GM12873 (cell line): Measurements from ENCODE around the gene BCAR3.

ENCODE experiments used
- CTCF ChIP-seq: IDR thresholded peaks from 2 replicates; pipeline ENCODE4 v1.5.1; 2012; ENCODE audit warnings: low read depth, mild to moderate bottlenecking, moderate library complexity, low read length, control low read depth; ENCODE audit not compliant: insufficient read depth; ENCODE audit errors: missing control alignments

BCAR3 gene

GRCh38 chr1:93681989-93682412 lies 364 bp upstream of the BCAR3 start:
- TF ChIP-seq CTCF: no peak

- peak; percentile 71 for TF ChIP-seq CTCF
Observed at GRCh38 chr1:93680420-93681100, 1.1 kb downstream of the BCAR3 start.

GRCh38 chr1:93680076-93680419 lies 1.6 kb downstream of the BCAR3 start:
- no peak for TF ChIP-seq CTCF

- no peak for TF ChIP-seq CTCF
Observed at GRCh38 chr1:93679546-93679945, 2.1 kb downstream of the BCAR3 start.

- no peak for TF ChIP-seq CTCF
Observed at GRCh38 chr1:93678946-93679480, 2.6 kb downstream of the BCAR3 start.

GRCh38 chr1:93678491-93678890 lies 3.1 kb downstream of the BCAR3 start:
- TF ChIP-seq CTCF: no peak

- TF ChIP-seq CTCF: no peak
Observed at GRCh38 chr1:93677729-93678128, 3.9 kb downstream of the BCAR3 start.
